Measurements from ENCODE around the gene USP48. TPM values are rescaled to one million over a fixed set of nuclear protein-coding genes. Genes with fewer than 3 reads are reported as not detected.

USP48 gene
- total RNA-seq, 1 experiment from 2014 or later: 84.8 TPM

- Histone ChIP-seq H2BK15ac (ENCODE audit: low read depth, low read length) (no peak overlapping the region), H3K56ac (ENCODE audit: insufficient read length, low read depth, low read length) (no peak overlapping the region), H3K23ac (ENCODE audit: insufficient read length, low read depth, low read length) (no peak overlapping the region), H3K18ac (ENCODE audit: insufficient read length, low read depth, low read length) (no peak overlapping the region), H2AFZ (ENCODE audit: low read length) (no peak overlapping the region), H2BK12ac (ENCODE audit: insufficient read length, low read depth, low read length) (no peak overlapping the region), H2BK5ac (ENCODE audit: insufficient read length, low read length) (no peak overlapping the region), H4K5ac (ENCODE audit: insufficient read length, low read depth, low read length) (no peak overlapping the region), H3K27ac (ENCODE audit: insufficient read length, low read depth, low read length) (no peak overlapping the region), H3K79me1 (ENCODE audit: insufficient read depth, low read depth, low read length, poor library complexity, severe bottlenecking) (no peaks in the 10 kb centered on the region), H3K4me2 (ENCODE audit: insufficient read depth, insufficient read length, low read length) (no peak overlapping the region), H3K9ac (ENCODE audit: extremely low read depth, insufficient read length, low read length) (no peak overlapping the region), H3K9me3 (ENCODE audit: control insufficient read depth, low read depth, low read length) (no peaks in the 10 kb centered on the region), H3K79me2 (ENCODE audit: insufficient read depth, low read length) (no peaks in the 10 kb centered on the region), H4K20me1 (ENCODE audit: control insufficient read depth, insufficient read depth, insufficient read length) (no peaks in the 10 kb centered on the region), H2BK120ac (ENCODE audit: low read depth, low read length, poor library complexity, severe bottlenecking) (no peak overlapping the region), H3K4me1 (ENCODE audit: insufficient read depth, low read length) (no peaks in the 10 kb centered on the region), H3K14ac (ENCODE audit: insufficient read depth, low read length) (no peak overlapping the region), H3K4ac (ENCODE audit: low read depth, low read length) (no peak overlapping the region), H3T11ph (ENCODE audit: low read length) (no peak overlapping the region), H2BK20ac (ENCODE audit: low read depth, low read length, poor library complexity, severe bottlenecking) (no peak overlapping the region), H4K91ac (ENCODE audit: insufficient read length, low read depth, low read length) (no peak overlapping the region), H2AK5ac (ENCODE audit: insufficient read length, low read length) (no peak overlapping the region), H3K23me2 (ENCODE audit: insufficient read length, low read depth, low read length, poor library complexity, severe bottlenecking) (no peaks in the 10 kb centered on the region), H4K8ac (replicated peaks; ENCODE audit: insufficient read length, low read depth, low read length) (no peak overlapping the region), H3K27me3 (ENCODE audit: insufficient read depth, low read length) (no peaks in the 10 kb centered on the region)
- DNase-seq: no peak
- no CpG with 5 or more reads among the region's 6 CpGs for WGBS (ENCODE audit: extremely low coverage, insufficient read length, low lambda C conversion rate)
- H3K9me3 Mint-ChIP-seq: no peaks in the 10 kb centered on the region
- H3K4me3 Mint-ChIP-seq: no peak overlapping the region; a peak in 1 of 5 replicates
- no peak for TF ChIP-seq CTCF (conservative IDR thresholded peaks at IDR 0.05)
- peaks cover 19 to 28% of the 10 kb centered on the region in 2 experiments for H3K4me1 Mint-ChIP-seq
- H3K27ac Mint-ChIP-seq: peak overlapping the region in 2 of 3 experiments; percentile 55 to 62; a peak in 3 of 7 replicates
- H3K36me3 Mint-ChIP-seq (ENCODE audit: insufficient read depth in 1 of 3, low read depth in 3 of 3): no peaks in the 10 kb centered on the region
- H3K27me3 Mint-ChIP-seq (ENCODE audit: low read depth): no peaks in the 10 kb centered on the region; the same call in 1 of the 2 replicates
Measured at GRCh38 chr1:21641537-21641936, 141.4 kb downstream of the USP48 start.
